Measurements from ENCODE around the gene PDSS2.

DNA sequence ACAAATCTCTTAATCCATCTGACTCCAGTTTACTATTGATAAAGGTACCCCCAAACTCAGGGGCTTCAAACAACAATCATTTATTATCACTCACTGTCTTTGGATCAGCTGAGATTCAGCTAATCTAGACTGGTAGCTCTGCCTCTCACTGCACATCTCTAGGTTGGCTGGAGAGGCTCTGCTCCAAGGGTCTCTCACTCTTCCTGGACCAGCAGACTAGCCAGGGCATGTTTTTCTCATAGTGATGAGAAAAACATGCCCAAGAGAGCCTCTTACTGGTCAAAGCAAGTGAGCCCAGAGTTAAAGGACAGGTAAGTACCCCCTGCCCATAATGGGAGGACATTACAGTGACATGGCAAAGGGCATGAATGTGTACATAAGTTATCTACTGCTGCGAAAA is 228.9 kb downstream of the PDSS2 start:
- TF ChIP-seq, protein P1, sequence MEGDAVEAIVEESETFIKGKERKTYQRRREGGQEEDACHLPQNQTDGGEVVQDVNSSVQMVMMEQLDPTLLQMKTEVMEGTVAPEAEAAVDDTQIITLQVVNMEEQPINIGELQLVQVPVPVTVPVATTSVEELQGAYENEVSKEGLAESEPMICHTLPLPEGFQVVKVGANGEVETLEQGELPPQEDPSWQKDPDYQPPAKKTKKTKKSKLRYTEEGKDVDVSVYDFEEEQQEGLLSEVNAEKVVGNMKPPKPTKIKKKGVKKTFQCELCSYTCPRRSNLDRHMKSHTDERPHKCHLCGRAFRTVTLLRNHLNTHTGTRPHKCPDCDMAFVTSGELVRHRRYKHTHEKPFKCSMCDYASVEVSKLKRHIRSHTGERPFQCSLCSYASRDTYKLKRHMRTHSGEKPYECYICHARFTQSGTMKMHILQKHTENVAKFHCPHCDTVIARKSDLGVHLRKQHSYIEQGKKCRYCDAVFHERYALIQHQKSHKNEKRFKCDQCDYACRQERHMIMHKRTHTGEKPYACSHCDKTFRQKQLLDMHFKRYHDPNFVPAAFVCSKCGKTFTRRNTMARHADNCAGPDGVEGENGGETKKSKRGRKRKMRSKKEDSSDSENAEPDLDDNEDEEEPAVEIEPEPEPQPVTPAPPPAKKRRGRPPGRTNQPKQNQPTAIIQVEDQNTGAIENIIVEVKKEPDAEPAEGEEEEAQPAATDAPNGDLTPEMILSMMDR (IDR thresholded peaks at IDR 0.05; ENCODE audit: low read depth, low read length, poor library complexity, severe bottlenecking): no peak
- TF ChIP-seq EZH2phosphoT487 (IDR thresholded peaks at IDR 0.05; ENCODE audit: borderline replicate concordance, low read length): no peak

Measured in DOHH2 (cell line).